Calu3 (cell line): ENCODE data around the gene COMMD3. TPM values are rescaled to one million over a fixed set of nuclear protein-coding genes. Genes with fewer than 3 reads are reported as not detected.

ENCODE experiments used
- BruUV-seq: library from RNA; stranded (reverse); fragments of 400-500 nt; replicated peaks from 2 replicates; lab custom pipeline; 2021; lab: Mats Ljungman, UMichigan
- CTCF ChIA-PET: fragments of 300-600 bp; sonication (Branson Sonifier 250); formaldehyde crosslinking; loops from one replicate; lab custom pipeline; 2022; ENCODE audit warnings: antibody characterized with exemption; lab: Charles Lee
- DNase-seq: peaks from one replicate; pipeline ENCODE4 v3.0.0; 2022
- H3K27ac Mint-ChIP-seq: one replicate; pipeline ENCODE4 v1.8.0; 2022; ENCODE audit warnings: mixed read lengths; ENCODE audit not compliant: unreplicated experiment
- H3K27me3 Mint-ChIP-seq: one replicate; pipeline ENCODE4 v1.8.0; 2022; ENCODE audit warnings: mixed read lengths; ENCODE audit not compliant: unreplicated experiment
- H3K36me3 Mint-ChIP-seq: one replicate; pipeline ENCODE4 v1.8.0; 2022; ENCODE audit warnings: mild to moderate bottlenecking, moderate library complexity, mixed read lengths; ENCODE audit not compliant: insufficient read depth, unreplicated experiment
- H3K4me1 Mint-ChIP-seq: one replicate; pipeline ENCODE4 v1.8.0; 2022; ENCODE audit warnings: mild to moderate bottlenecking, low read depth, mixed read lengths; ENCODE audit not compliant: unreplicated experiment
- H3K4me3 Mint-ChIP-seq: one replicate; pipeline ENCODE4 v1.8.0; 2022; ENCODE audit warnings: mild to moderate bottlenecking, low read depth, moderate library complexity, mixed read lengths; ENCODE audit not compliant: unreplicated experiment
- H3K9me3 Mint-ChIP-seq: one replicate; pipeline ENCODE4 v1.8.0; 2022; ENCODE audit warnings: low read depth, mixed read lengths; ENCODE audit not compliant: unreplicated experiment
- intact Hi-C: fragments of 100-400 bp; cut with micrococcal nuclease; formaldehyde crosslinking; loops from one replicate; pipeline ENCODE4 v1.10.0; 2022; ENCODE audit not compliant: unreplicated experiment
- total RNA-seq: library from RNA; stranded (reverse); gene quantifications from 2 replicates; pipeline ENCODE4 v1.2.3, GENCODE V29; 2022
- TF ChIP-seq, protein P1 (sequence below): fragments of 200-600 bp; IDR thresholded peaks from one replicate; pipeline ENCODE4 v1.8.0; 2022; ENCODE audit warnings: antibody characterized with exemption; ENCODE audit not compliant: unreplicated experiment

COMMD3 gene
- total RNA-seq, 1 experiment from 2014 or later = 39.5 TPM

DNA sequence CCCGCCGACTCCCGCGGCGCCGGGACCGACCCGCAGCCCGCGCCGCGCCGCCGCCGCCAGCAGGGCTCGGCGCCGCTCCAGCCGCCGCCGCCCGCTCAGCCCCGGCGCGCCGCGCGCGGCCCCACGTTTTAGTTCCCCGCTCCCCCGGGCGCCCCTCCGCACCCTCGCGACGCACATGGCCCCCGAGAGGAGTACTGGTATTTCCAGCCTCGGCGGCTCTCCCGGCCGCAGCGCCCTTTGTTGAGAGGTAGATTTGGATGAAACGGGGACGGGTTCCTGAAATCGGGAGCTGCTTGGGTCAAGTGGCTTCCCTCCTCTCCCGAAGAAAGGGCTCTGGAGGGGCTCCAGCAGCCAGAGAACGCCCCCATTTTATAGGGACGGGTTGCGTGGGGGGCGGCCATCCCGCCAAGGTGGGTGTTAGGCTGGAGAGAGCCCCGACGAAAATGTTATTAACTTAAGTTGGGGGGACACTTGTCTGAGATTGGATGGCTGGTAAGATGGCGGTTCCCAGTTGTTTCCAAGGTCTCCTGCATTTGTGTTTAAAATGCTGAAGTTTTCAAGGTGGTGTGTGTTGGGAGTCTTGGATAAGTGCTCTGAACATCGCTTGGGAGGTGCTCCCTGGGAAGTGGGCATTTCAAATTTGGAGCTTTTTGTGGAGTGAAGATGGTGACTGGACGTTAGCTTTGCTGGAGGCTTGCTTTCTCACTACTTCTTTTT, 5.9 kb downstream of the COMMD3 start:
- H3K27me3 Mint-ChIP-seq = peaks cover 36% of the 10 kb centered on the region

DNA sequence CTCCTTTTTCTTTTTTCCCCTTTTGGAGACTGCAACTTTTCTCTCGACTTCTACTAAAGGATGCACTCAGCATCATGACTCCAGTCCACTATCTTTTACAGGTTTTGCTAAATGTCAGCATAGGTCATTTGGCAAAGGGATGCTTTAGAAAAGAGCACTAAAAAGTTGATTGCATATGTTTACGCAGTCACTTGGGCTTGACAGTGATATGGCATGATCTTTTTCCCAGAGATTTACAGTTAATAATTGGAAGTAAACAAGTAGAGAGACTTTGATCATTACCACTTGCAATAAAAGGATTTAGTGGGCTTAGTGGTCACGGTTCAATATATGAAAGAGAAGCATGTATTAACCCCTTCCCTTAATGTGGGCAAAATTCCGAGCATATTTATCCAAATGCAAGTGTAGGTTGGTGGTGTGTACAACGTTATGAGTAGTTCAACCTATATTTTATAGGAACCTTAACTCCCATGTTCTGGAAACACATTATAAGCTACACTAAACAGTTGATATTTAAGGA, 6.5 kb downstream of the COMMD3 start:
- peak overlapping the region; percentile 79 for H3K27ac Mint-ChIP-seq
- intact Hi-C loops = loop anchor here (5.0 kb wide), 1 partner anchor 235 kb away; no protein-coding TSS in a partner anchor
- H3K36me3 Mint-ChIP-seq = peaks cover 49% of the 10 kb centered on the region
- CTCF ChIA-PET = interaction anchor here (1.0 kb wide), 1 partner anchor 94 kb away, joined by 3 read pairs; no protein-coding TSS in a partner anchor
- peak overlapping the region; percentile 81 for H3K4me3 Mint-ChIP-seq
- DNase-seq = no peak
- TF ChIP-seq, protein P1, sequence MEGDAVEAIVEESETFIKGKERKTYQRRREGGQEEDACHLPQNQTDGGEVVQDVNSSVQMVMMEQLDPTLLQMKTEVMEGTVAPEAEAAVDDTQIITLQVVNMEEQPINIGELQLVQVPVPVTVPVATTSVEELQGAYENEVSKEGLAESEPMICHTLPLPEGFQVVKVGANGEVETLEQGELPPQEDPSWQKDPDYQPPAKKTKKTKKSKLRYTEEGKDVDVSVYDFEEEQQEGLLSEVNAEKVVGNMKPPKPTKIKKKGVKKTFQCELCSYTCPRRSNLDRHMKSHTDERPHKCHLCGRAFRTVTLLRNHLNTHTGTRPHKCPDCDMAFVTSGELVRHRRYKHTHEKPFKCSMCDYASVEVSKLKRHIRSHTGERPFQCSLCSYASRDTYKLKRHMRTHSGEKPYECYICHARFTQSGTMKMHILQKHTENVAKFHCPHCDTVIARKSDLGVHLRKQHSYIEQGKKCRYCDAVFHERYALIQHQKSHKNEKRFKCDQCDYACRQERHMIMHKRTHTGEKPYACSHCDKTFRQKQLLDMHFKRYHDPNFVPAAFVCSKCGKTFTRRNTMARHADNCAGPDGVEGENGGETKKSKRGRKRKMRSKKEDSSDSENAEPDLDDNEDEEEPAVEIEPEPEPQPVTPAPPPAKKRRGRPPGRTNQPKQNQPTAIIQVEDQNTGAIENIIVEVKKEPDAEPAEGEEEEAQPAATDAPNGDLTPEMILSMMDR = no peak
- H3K4me1 Mint-ChIP-seq = peaks cover 24% of the 10 kb centered on the region
- H3K9me3 Mint-ChIP-seq = no peaks in the 10 kb centered on the region
- TSS peak; percentile 3 for BruUV-seq
- peaks cover 36% of the 10 kb centered on the region for H3K27me3 Mint-ChIP-seq

More for the DNA sequence above, 5.9 kb downstream of the COMMD3 start:
- Mint-ChIP-seq H3K4me1 (peaks cover 24% of the 10 kb centered on the region), H3K9me3 (no peaks in the 10 kb centered on the region), H3K36me3 (peaks cover 50% of the 10 kb centered on the region), H3K27ac (peak overlapping the region; percentile 79), H3K4me3 (peak overlapping the region; percentile 81)
- intact Hi-C loops = loop anchor here (5.0 kb wide), 1 partner anchor 235 kb away; no protein-coding TSS in a partner anchor
- BruUV-seq = no TSS peak
- peak; percentile 6 for DNase-seq
- CTCF ChIA-PET = interaction anchor here (1.0 kb wide), 1 partner anchor 93 kb away, joined by 3 read pairs; no protein-coding TSS in a partner anchor
- TF ChIP-seq, protein P1 = no peak

DNA sequence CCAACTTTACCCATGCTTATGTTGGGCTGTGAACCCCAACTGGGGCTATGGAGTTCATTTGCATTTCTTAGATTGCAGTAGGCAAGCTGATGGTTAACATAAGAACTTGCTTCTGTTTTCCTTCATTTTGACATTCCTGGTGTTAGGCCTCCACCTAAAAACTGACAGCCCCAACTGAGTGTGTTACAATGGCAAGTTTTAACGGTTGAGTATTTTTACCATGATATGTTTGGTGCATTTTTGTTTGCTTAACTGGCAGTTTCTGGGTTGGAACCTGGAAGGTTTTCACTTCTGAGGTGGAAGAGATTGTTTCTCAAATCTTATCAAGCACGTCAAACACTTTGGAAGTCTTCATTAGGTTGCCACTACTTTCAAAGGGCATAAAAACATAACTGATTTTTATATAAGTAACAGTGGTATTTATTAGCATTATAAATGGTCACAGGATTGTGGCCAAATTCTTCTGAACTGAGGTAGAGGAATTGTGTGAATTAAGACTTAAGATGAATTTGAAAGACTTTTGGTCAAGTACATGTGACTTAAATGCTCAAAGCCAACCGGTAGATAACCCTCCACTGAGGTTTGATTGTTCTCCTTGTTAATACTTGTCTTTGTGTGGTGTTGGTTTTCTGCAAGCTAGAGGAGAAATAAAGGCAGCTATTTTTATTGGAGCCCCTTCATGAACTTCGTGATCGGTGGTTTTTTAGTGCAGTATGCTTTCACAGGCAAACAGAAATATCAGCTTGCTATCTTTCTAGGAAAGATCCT, 7.5 kb downstream of the COMMD3 start:
- Mint-ChIP-seq H3K4me1 (peaks cover 24% of the 10 kb centered on the region), H3K9me3 (no peaks in the 10 kb centered on the region), H3K27me3 (peaks cover 36% of the 10 kb centered on the region), H3K27ac (no peak overlapping the region), H3K4me3 (no peak overlapping the region), H3K36me3 (peaks cover 49% of the 10 kb centered on the region)
- intact Hi-C loops = loop anchor here (5.0 kb wide), 1 partner anchor 234 kb away; no protein-coding TSS in a partner anchor
- DNase-seq = no peak
- no TSS peak for BruUV-seq
- CTCF ChIA-PET = interaction anchor here (1.3 kb wide), 1 partner anchor 16 kb away, joined by 7 read pairs; no protein-coding TSS in a partner anchor
- TF ChIP-seq, protein P1 = no peak

DNA sequence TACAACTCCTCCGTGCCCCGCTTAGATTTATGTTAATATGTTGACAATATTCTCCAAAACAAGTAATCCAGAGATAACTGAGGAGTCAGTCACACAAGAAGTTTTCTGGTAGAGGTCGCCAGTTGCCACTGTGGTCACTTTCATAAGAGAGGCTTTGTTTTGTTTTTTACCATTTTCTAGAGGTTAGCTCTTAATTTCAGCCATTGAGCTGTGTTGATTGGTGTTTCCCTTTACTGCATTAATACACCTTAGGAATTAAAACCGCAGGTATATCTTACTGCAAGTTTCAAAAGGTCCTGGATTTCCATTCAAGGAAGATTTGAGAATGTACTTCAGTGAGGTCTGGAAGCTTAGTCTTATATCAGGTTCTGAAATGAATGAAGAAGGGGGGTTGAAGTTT, 8.2 kb downstream of the COMMD3 start:
- Mint-ChIP-seq H3K9me3 (no peaks in the 10 kb centered on the region), H3K27me3 (peaks cover 36% of the 10 kb centered on the region), H3K27ac (no peak overlapping the region), H3K4me1 (peaks cover 24% of the 10 kb centered on the region), H3K4me3 (peak overlapping the region; percentile 78), H3K36me3 (peaks cover 54% of the 10 kb centered on the region)
- CTCF ChIA-PET = interaction anchor here (1.3 kb wide), 1 partner anchor 16 kb away, joined by 7 read pairs; no protein-coding TSS in a partner anchor
- TF ChIP-seq, protein P1 = no peak
- intact Hi-C loops = loop anchor here (5.0 kb wide), 1 partner anchor 233 kb away; no protein-coding TSS in a partner anchor
- BruUV-seq = no TSS peak
- DNase-seq = no peak
